Upper lobe of right lung (tissue), 1 donor: ENCODE measurements around the gene ABCC8. TPM values are rescaled to one million over a fixed set of nuclear protein-coding genes. Genes with fewer than 3 reads are reported as not detected.

Source experiments
- ATAC-seq: fragments of 200-7000 bp; cut with Tn5 transposase; one replicate; pipeline ENCODE4 v1.9.1; 2020; ENCODE audit warnings: mild to moderate bottlenecking, moderate library complexity
- DNase-seq: peaks from one replicate; pipeline ENCODE4 v3.0.0-alpha.2; 2020
- H3K27ac ChIP-seq: fragments of 200-600 bp; one replicate; pipeline ENCODE4 v1.8.0; 2022
- H3K27me3 ChIP-seq: fragments of 200-600 bp; one replicate; pipeline ENCODE4 v1.8.0; 2022; ENCODE audit warnings: mild to moderate bottlenecking
- H3K36me3 ChIP-seq: fragments of 200-600 bp; one replicate; pipeline ENCODE4 v1.8.0; 2022
- H3K4me1 ChIP-seq: fragments of 200-600 bp; one replicate; pipeline ENCODE4 v1.8.0; 2022
- H3K4me3 ChIP-seq: fragments of 200-600 bp; one replicate; pipeline ENCODE4 v1.8.0; 2022; ENCODE audit warnings: mild to moderate bottlenecking
- H3K9me3 ChIP-seq: fragments of 200-600 bp; one replicate; pipeline ENCODE4 v1.8.0; 2022
- intact Hi-C: fragments of 100-400 bp; cut with DNase I; formaldehyde crosslinking; loops from one replicate; pipeline ENCODE4 v1.11.0; 2022
- total RNA-seq: library from RNA; stranded (reverse); fragmentation: NEBNext Ultra II Directional; extraction: Animal tissue kit (Norgen Biotek cat#: 25700); gene quantifications from one replicate; pipeline ENCODE4 v1.2.1, GENCODE V29; 2021
- TF ChIP-seq, protein P1 (sequence below): fragments of 200-600 bp; IDR thresholded peaks from one replicate; pipeline ENCODE4 v1.8.0; 2022; ENCODE audit warnings: antibody characterized with exemption
- donor health status: DM: no; HTN: yes; CAD: no; lungs with severe emphysema.

Gene ABCC8
- total RNA-seq, 1 donor from 2014 or later: 4.7 TPM

DNA sequence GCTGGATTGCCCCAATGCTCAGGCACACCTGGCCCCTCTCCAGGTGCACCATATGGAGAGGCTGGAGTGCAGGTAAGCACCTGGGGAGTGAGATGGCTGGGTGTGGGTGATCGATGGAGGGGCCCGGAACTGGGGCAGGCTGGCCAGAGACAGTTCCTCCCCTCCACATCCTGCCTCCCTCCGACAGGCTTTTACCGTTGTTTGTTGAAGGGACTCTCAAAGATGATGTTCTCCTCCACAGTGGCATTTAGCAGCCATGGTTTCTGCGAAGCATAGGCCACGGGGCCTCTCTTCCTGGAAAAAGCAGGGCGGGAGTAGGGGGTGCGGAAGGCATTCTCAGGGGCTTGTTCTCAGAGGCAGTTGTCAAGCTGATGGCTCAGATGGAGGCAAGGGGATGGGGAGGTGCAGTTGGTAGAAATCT lies 62.3 kb downstream of the ABCC8 start:
- H3K9me3 ChIP-seq: no peaks in the 10 kb centered on the region
- H3K4me1 ChIP-seq: no peaks in the 10 kb centered on the region
- no peaks in the 10 kb centered on the region for H3K27me3 ChIP-seq
- intact Hi-C loops: no loop called here
- no peak overlapping the region for H3K4me3 ChIP-seq
- ATAC-seq (no peak), DNase-seq (no peak)
- TF ChIP-seq, protein P1, sequence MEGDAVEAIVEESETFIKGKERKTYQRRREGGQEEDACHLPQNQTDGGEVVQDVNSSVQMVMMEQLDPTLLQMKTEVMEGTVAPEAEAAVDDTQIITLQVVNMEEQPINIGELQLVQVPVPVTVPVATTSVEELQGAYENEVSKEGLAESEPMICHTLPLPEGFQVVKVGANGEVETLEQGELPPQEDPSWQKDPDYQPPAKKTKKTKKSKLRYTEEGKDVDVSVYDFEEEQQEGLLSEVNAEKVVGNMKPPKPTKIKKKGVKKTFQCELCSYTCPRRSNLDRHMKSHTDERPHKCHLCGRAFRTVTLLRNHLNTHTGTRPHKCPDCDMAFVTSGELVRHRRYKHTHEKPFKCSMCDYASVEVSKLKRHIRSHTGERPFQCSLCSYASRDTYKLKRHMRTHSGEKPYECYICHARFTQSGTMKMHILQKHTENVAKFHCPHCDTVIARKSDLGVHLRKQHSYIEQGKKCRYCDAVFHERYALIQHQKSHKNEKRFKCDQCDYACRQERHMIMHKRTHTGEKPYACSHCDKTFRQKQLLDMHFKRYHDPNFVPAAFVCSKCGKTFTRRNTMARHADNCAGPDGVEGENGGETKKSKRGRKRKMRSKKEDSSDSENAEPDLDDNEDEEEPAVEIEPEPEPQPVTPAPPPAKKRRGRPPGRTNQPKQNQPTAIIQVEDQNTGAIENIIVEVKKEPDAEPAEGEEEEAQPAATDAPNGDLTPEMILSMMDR: no peak
- no peaks in the 10 kb centered on the region for H3K36me3 ChIP-seq
- H3K27ac ChIP-seq: no peak overlapping the region

DNA sequence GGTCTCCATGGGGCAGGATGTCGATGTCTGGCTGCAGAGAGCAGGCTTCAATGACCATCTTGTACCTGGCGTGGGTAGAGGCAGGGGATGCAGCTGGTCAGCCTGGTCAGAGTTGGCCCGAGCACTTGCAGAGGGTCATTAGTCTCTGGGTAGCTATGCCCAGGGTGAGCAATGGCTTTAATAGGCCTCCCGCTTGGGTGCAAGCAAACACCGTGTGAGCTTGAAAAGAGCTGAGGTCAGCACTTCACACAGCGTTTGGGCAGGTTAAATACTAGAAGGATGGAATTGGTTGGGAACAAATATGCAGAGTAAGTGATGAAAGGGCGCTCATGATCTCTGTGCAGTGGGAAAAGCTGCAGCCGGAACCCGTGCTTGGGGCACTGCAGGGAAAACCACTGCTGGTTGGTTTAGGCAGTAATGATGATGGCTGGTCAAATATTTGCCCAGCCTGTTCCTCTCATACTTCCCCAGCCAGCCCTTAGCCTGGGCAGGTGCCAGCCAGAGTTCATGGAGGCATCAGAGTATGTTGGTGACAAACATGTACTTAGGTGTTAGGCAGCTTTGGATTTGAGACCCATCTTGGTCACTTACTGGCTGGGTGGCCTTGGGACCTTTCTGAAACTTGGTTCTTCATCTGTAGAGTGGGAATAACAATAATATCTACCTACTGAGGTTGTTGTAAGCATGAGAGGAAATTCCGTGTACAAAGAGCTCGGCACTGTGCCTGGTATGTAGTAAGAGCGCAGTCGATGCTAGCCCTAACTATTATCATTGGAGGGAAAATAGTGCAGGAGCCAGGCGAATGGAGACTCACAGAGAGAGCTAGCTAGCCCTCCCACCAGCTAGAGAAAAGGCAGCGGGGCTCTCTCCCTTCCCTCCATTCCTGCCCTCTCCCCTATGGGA lies 63.0 kb downstream of the ABCC8 start:
- DNase-seq (peak; percentile 87), ATAC-seq (peak; percentile 80)
- H3K27ac ChIP-seq: no peak overlapping the region
- TF ChIP-seq, protein P1: no peak
- no peak overlapping the region for H3K4me3 ChIP-seq
- H3K27me3 ChIP-seq: no peaks in the 10 kb centered on the region
- H3K4me1 ChIP-seq: no peaks in the 10 kb centered on the region
- intact Hi-C loops: no loop called here
- H3K9me3 ChIP-seq: no peaks in the 10 kb centered on the region
- no peaks in the 10 kb centered on the region for H3K36me3 ChIP-seq

DNA sequence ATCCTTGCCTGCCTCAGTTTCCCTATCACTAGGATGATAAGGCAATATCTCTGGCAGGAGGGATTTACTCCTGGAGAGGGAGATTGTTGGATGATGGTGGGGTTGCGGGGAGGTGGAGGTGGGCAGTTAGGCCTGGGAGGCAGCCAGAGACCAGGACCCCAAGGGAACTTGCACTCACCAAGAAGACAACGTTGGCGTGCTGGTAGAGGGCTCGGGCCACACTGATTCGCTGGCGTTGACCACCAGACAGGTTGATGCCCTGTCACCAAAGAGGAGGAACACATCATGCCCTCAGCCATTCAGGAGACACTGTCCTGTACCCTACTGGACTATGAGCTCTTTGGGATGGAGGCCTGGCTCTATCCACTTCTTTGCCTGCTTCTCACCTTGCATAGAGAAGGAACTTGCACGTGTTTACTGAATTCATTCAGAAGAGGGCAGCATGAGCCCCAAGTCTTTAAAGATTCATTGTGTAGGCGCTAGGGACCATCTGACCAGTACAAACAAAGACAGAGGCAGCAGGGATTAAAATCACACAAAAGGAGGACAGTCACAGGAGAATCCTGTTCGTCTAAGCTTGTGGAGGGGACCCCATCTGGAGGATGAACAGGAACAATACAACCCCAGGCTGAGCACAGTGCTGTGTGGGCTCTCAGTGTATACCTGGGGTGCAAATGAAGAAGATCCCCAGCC lies 64.0 kb downstream of the ABCC8 start:
- H3K4me3 ChIP-seq: no peak overlapping the region
- no peaks in the 10 kb centered on the region for H3K9me3 ChIP-seq
- no peaks in the 10 kb centered on the region for H3K4me1 ChIP-seq
- DNase-seq (no peak), ATAC-seq (no peak)
- no peaks in the 10 kb centered on the region for H3K27me3 ChIP-seq
- intact Hi-C loops: no loop called here
- no peak overlapping the region for H3K27ac ChIP-seq
- TF ChIP-seq, protein P1: no peak
- H3K36me3 ChIP-seq: no peaks in the 10 kb centered on the region

DNA sequence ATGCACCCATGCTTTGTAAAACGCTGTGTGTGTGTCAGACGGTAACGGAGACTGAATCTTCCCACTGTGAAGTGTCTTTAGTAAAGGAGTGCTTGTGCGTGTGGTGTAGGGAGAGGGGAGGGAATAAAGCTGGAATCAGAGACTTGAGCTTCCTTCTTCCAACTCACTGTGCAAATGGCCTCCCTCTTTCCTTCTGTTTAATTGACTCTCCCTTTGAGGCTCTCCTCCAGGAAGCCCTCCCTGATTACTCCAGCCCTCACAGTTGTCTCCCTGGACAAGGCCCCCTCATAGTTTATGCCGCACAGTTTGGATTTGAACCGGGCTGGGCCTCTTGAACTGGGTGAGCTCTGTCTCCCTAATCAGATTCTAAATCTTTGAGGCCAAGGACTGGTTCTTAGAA lies 65.2 kb downstream of the ABCC8 start:
- Histone ChIP-seq H3K27me3 (no peaks in the 10 kb centered on the region), H3K9me3 (no peaks in the 10 kb centered on the region), H3K27ac (no peak overlapping the region), H3K4me1 (peaks cover 6% of the 10 kb centered on the region), H3K4me3 (no peak overlapping the region), H3K36me3 (no peaks in the 10 kb centered on the region)
- TF ChIP-seq, protein P1: no peak
- no peak for ATAC-seq
- DNase-seq: no peak
- intact Hi-C loops: no loop called here

DNA sequence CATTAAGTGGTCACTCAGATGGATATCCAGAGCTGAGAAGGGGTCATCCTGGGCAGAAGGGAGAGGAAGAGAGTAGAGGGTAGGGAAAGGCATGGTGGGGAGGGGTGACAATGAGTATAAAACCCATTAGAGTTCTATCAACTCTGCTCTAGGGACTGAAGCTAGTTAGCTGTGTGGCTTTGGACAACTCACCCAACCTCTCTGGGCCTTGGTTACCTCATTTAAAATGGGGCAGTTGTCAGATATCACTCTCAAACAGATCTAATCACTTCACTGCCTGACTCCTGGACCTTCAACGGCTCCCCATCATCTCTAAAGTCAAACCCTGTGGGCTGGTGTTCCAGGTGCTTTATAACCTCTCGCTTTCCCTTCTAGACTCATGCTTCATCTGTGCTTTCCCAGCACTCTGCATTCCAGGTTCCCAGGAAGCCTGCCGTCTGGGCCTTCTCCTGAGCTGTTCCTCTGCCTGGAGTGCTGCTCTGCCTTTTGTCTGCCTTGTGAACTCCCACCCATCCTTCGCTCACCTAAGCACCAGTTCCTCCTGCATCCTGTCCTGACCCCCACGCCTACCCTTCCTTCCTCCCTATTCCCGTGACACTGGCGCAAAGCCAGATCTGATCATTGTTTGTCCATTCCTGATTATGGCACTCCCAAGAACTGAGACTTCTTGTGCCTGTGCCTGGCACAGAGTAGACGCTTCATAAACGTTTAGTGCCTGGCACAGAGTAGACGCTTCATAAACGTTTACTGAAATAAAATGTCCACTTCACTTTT lies 65.9 kb downstream of the ABCC8 start:
- Histone ChIP-seq H3K36me3 (no peaks in the 10 kb centered on the region), H3K27me3 (no peaks in the 10 kb centered on the region), H3K4me3 (no peak overlapping the region), H3K27ac (no peak overlapping the region), H3K9me3 (no peaks in the 10 kb centered on the region), H3K4me1 (peaks cover 12% of the 10 kb centered on the region)
- ATAC-seq: peak; percentile 9
- TF ChIP-seq, protein P1: no peak
- DNase-seq: no peak
- intact Hi-C loops: no loop called here
